ENCODE data around the gene CLIP1. TPM values are rescaled to one million over a fixed set of nuclear protein-coding genes. Genes with fewer than 3 reads are reported as not detected.
"Not testable (repeated sequence)": the region's sequence is repeated elsewhere in the genome, so short reads cannot be mapped to it uniquely, and the experiment has no call there.

The CLIP1 gene
- polyA plus RNA-seq, 3 donors, result 6.7 to 50.9 (median 12.9) TPM

GRCh38 chr12:122449317-122449716 lies 26.8 kb upstream of the CLIP1 start:
- Histone ChIP-seq H3K36me3 (replicated peaks in 1 of 2; ENCODE audit: control insufficient read depth in 1 of 2, insufficient read depth in 2 of 2, low read length in 2 of 2) (no peaks in the 10 kb centered on the region), H3K4me2 (replicated peaks; ENCODE audit: extremely low read depth, low read length, poor library complexity, severe bottlenecking) (no peak overlapping the region), H3K4me3 (replicated peaks in 1 of 3; ENCODE audit: low read depth in 2 of 3, low read length in 3 of 3) (no peak overlapping the region), H3K27me3 (ENCODE audit: control insufficient read depth in 2 of 2, insufficient read depth in 2 of 2, low read length in 2 of 2) (no peaks in the 10 kb centered on the region), H2AFZ (ENCODE audit: insufficient read depth, low read depth, low read length, poor library complexity, severe bottlenecking) (no peak overlapping the region), H4K20me1 (ENCODE audit: insufficient read depth, low read length) (no peaks in the 10 kb centered on the region), H3K79me2 (ENCODE audit: insufficient read depth, low read length) (no peaks in the 10 kb centered on the region), H3K9ac (ENCODE audit: insufficient read depth, low read length, poor library complexity, severe bottlenecking) (no peak overlapping the region), H3K27ac (ENCODE audit: low read depth in 1 of 2, low read length in 2 of 2) (no peak overlapping the region), H3K9me3 (replicated peaks in 1 of 2; ENCODE audit: control insufficient read depth in 1 of 2, insufficient read depth in 1 of 2, low read length in 2 of 2) (no peaks in the 10 kb centered on the region), H3K4me1 (ENCODE audit: control insufficient read depth in 1 of 2, insufficient read depth in 2 of 2, low read length in 2 of 2) (peaks cover 20 to 34% of the 10 kb centered on the region in 2 donors)
- no peak for TF ChIP-seq CTCF (IDR thresholded peaks at IDR 0.05)
- Mint-ChIP-seq H3K36me3 (no peaks in the 10 kb centered on the region), H3K27me3 (ENCODE audit: low read depth in 3 of 3) (peaks cover 0 to 4% (median 4%) of the 10 kb centered on the region in 3 donors), H3K27ac (peak overlapping the region in 1 of 7 donors; percentile 40), H3K4me1 (peaks cover 32% of the 10 kb centered on the region), H3K4me3 (no peak overlapping the region), H3K9me3 (peaks cover 0 to 5% (median 2%) of the 10 kb centered on the region in 7 donors)
- no CpG with 5 or more reads among the region's 2 CpGs for WGBS (ENCODE audit: insufficient coverage)
- intact Hi-C loops (cut with micrococcal nuclease), result no loop called here
- peak; percentile 43 to 71 (median 64) for DNase-seq

GRCh38 chr12:122447825-122448224 lies 25.4 kb upstream of the CLIP1 start:
- H3K4me3 Mint-ChIP-seq; H3K27me3 Mint-ChIP-seq (ENCODE audit: low read depth in 3 of 3); H3K4me2 ChIP-seq (replicated peaks; ENCODE audit: extremely low read depth, low read length, poor library complexity, severe bottlenecking); H3K79me2 ChIP-seq (ENCODE audit: insufficient read depth, low read length); H3K4me3 ChIP-seq (replicated peaks in 1 of 3; ENCODE audit: low read depth in 2 of 3, low read length in 3 of 3); H4K20me1 ChIP-seq (ENCODE audit: insufficient read depth, low read length); H3K36me3 ChIP-seq (replicated peaks in 1 of 2; ENCODE audit: control insufficient read depth in 1 of 2, insufficient read depth in 2 of 2, low read length in 2 of 2); DNase-seq; H2AFZ ChIP-seq (ENCODE audit: insufficient read depth, low read depth, low read length, poor library complexity, severe bottlenecking); intact Hi-C loops (cut with micrococcal nuclease); H3K9me3 ChIP-seq (replicated peaks in 1 of 2; ENCODE audit: control insufficient read depth in 1 of 2, insufficient read depth in 1 of 2, low read length in 2 of 2); H3K27ac Mint-ChIP-seq; H3K9me3 Mint-ChIP-seq; H3K27me3 ChIP-seq (ENCODE audit: control insufficient read depth in 2 of 2, insufficient read depth in 2 of 2, low read length in 2 of 2); H3K27ac ChIP-seq (ENCODE audit: low read depth in 1 of 2, low read length in 2 of 2); H3K36me3 Mint-ChIP-seq; H3K9ac ChIP-seq (ENCODE audit: insufficient read depth, low read length, poor library complexity, severe bottlenecking): not testable (repeated sequence)
- WGBS (ENCODE audit: insufficient coverage), result no CpG with 5 or more reads among the region's 3 CpGs
- H3K4me1 Mint-ChIP-seq, result peaks cover 18% of the 10 kb centered on the region
- H3K4me1 ChIP-seq (ENCODE audit: control insufficient read depth in 1 of 2, insufficient read depth in 2 of 2, low read length in 2 of 2), result peaks cover 7 to 20% of the 10 kb centered on the region in 2 donors

- H3K4me3 ChIP-seq (replicated peaks in 1 of 3; ENCODE audit: low read depth in 2 of 3, low read length in 3 of 3); H3K36me3 Mint-ChIP-seq; H2AFZ ChIP-seq (ENCODE audit: insufficient read depth, low read depth, low read length, poor library complexity, severe bottlenecking); DNase-seq; H3K4me3 Mint-ChIP-seq; H3K27me3 ChIP-seq (ENCODE audit: control insufficient read depth in 2 of 2, insufficient read depth in 2 of 2, low read length in 2 of 2); intact Hi-C loops (cut with micrococcal nuclease); H3K9ac ChIP-seq (ENCODE audit: insufficient read depth, low read length, poor library complexity, severe bottlenecking); H3K9me3 Mint-ChIP-seq; H3K79me2 ChIP-seq (ENCODE audit: insufficient read depth, low read length); H3K27ac ChIP-seq (ENCODE audit: low read depth in 1 of 2, low read length in 2 of 2); H3K36me3 ChIP-seq (replicated peaks in 1 of 2; ENCODE audit: control insufficient read depth in 1 of 2, insufficient read depth in 2 of 2, low read length in 2 of 2); H3K9me3 ChIP-seq (replicated peaks in 1 of 2; ENCODE audit: control insufficient read depth in 1 of 2, insufficient read depth in 1 of 2, low read length in 2 of 2); H3K27me3 Mint-ChIP-seq (ENCODE audit: low read depth in 3 of 3); H3K4me2 ChIP-seq (replicated peaks; ENCODE audit: extremely low read depth, low read length, poor library complexity, severe bottlenecking); H4K20me1 ChIP-seq (ENCODE audit: insufficient read depth, low read length): not testable (repeated sequence)
- WGBS (ENCODE audit: insufficient coverage), result 73% methylated on average over 3 of the region's 6 CpGs
- Mint-ChIP-seq H3K27ac (peak overlapping the region in 1 of 7 donors; percentile 43), H3K4me1 (peaks cover 15% of the 10 kb centered on the region)
- peaks cover 5 to 16% of the 10 kb centered on the region in 2 donors for H3K4me1 ChIP-seq (ENCODE audit: control insufficient read depth in 1 of 2, insufficient read depth in 2 of 2, low read length in 2 of 2)
Observed at GRCh38 chr12:122446390-122446789, 23.9 kb upstream of the CLIP1 start.

GRCh38 chr12:122444071-122444470 lies 21.6 kb upstream of the CLIP1 start:
- H3K36me3 ChIP-seq (replicated peaks in 1 of 2; ENCODE audit: control insufficient read depth in 1 of 2, insufficient read depth in 2 of 2, low read length in 2 of 2); H3K9ac ChIP-seq (ENCODE audit: insufficient read depth, low read length, poor library complexity, severe bottlenecking); H3K9me3 Mint-ChIP-seq; H2AFZ ChIP-seq (ENCODE audit: insufficient read depth, low read depth, low read length, poor library complexity, severe bottlenecking); H3K4me3 ChIP-seq (replicated peaks in 1 of 3; ENCODE audit: low read depth in 2 of 3, low read length in 3 of 3); intact Hi-C loops (cut with micrococcal nuclease); H3K4me3 Mint-ChIP-seq; H3K9me3 ChIP-seq (replicated peaks in 1 of 2; ENCODE audit: control insufficient read depth in 1 of 2, insufficient read depth in 1 of 2, low read length in 2 of 2); H3K27ac Mint-ChIP-seq; H3K4me1 Mint-ChIP-seq; DNase-seq; H3K36me3 Mint-ChIP-seq; H3K4me2 ChIP-seq (replicated peaks; ENCODE audit: extremely low read depth, low read length, poor library complexity, severe bottlenecking); H3K27ac ChIP-seq (ENCODE audit: low read depth in 1 of 2, low read length in 2 of 2); H4K20me1 ChIP-seq (ENCODE audit: insufficient read depth, low read length); H3K79me2 ChIP-seq (ENCODE audit: insufficient read depth, low read length); H3K27me3 ChIP-seq (ENCODE audit: control insufficient read depth in 2 of 2, insufficient read depth in 2 of 2, low read length in 2 of 2): not testable (repeated sequence)
- peaks cover 0 to 10% of the 10 kb centered on the region in 2 donors for H3K4me1 ChIP-seq (ENCODE audit: control insufficient read depth in 1 of 2, insufficient read depth in 2 of 2, low read length in 2 of 2)
- 90% methylated on average over 2 of the region's 5 CpGs for WGBS (ENCODE audit: insufficient coverage)
- peaks cover 7 to 12% (median 7%) of the 10 kb centered on the region in 3 donors for H3K27me3 Mint-ChIP-seq (ENCODE audit: low read depth in 3 of 3)
